ENCODE results near the gene SMPD3.
A peak's percentile ranks its signal among the peaks of the same experiment; 100 is the strongest.
"Not testable (repeated sequence)": the region's sequence is repeated elsewhere in the genome, so short reads cannot be mapped to it uniquely, and the experiment has no call there.

Gene SMPD3

DNA sequence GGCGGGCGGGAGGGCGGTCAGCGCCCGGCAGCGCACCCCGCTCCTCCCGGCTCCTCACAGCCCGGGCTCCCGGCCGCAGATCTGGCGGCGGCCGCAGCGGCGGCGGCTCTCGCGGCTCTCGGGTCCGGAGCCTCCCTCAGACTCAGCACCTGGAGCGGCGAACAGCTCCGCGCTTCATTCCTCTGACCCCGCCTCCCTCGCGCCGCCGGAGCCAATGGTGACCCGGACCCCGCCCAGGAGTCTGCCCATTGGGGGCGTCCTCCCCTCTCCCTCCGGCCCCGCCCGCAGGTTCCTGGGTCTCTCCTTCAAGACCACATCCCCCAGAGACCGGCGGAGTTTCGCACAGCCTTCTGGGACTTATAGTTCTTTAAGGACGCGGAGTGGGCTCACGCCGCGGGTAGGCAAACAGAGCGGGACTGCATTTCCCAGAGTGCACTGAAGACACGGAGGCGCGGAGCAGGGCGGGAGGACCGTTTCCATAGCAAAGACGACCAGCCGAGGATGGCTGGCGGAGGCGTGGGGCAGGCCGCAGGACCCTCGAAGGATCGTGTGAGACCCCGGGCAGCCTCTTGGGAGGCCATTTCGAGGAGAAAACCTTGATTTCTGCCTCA is at the start of gene SMPD3:
TSS of gene SMPD3 (minus strand) at position 149 of the 611 bp plus-strand sequence. CDS start 76,327 bp downstream, outside the sequence.
- DNase-seq (ENCODE audit: low read depth): peak; percentile 97

DNA sequence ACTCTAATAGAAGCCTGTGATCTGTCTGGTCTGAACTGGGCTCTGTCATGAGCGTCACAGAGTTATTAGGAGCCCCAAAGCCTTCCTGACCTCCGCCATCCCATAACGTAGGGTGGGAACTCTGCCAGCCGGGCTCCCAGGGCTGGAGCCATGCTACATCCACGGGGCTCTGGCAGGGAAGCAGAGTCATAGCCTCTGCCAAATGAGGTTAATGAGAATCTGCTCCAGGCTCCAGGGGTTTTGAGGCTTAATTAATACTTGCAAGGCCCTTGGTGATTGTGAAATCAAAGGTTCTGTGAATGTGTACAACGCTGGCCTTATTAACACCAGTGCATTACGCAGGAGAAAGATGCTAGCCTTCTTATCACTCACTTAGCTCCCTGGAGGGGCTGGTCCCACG is 48.4 kb upstream of the SMPD3 start:
- no peak for DNase-seq (ENCODE audit: low read depth)

DNA sequence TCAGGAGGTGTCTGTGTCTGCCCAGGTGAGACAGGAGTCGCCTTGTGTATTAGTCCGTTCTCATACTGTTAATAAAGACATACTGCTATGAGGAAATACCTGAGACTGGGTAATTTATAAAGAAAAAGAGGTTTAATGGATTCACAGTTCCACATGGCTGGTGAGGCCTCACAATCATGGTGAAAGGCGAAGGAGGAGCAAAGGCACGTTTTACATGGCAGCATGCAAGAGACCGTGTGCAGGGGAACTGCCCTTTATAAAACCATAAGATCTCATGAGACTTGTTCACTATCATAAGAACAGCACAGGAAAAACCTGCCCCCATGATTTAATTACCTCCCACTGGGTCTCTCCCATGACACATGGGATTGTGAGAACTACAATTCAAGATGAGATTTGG is 46.0 kb upstream of the SMPD3 start:
- DNase-seq (ENCODE audit: low read depth): not testable (repeated sequence)

DNA sequence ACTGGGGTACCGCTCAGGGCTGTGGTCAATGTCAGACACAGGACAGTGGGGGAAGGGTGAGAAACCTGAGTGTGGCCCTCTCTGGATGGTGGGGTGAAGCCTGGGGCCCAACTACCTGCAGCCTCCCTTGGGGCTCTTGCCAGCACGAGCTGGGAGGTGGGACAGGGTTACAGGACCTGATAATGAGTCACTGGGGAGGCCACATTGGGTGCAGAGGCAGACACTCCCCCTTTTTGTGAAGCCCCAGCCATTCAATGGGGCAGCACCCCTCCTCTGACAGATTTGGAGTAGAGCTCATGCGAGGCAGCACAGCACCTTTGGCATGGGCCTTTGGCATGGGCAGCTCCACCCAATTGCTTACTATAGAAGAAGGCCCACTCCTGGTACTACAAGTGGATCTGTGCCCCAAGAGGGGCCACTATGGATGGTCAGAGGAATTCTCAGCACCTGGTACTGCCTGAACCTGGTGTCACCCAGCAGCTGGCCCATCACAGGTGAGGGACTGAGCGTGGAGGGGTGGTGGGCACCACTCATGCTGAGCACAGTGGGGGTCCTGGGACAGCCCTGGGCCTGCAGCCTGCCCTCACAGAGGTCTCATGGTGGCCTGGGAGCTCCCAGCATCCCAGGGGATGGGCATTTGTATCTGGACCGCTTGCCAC is 45.2 kb upstream of the SMPD3 start:
- DNase-seq (ENCODE audit: low read depth): no peak

DNA sequence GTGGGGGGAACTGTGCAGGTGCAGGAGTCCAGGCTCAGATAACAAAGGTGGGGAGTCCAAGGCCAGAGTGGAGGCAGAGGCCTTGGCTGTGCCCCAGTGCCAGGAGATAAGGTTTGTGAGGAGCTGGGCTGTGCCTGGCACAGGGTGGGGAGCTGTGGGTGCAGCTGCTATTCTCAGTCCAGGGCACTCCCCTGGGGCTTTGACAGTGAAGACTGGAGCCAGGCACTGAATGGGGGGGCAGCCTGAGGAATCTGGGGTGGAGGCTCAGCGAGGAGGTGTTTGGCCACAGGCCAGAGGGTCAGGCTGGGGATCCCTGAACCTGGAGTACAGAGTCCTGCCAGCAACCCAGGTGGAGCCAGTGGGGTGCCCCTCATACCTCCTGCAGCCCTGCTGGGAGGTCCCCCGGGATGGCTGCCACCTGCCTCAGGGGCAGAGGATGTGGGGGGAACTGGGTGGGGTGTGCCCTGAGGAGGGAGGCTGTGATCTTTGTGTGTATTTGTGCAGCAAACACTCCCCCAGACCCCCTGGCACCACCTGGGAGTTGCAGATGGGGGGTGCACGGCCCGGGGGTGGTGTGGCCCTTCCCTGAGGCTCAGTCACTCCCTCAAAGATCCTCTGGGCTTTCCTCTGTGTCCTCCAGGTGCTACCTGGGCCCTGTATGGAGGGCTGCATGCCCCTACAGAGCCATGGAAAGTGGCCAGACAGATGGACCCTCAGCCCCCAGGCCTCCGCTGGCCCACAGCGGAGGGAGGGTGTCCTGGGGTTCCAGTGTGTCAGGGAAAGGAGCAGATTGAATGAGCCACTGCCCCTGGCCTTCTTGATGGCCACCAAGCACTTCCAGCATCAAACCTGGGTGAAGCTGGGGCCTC is 44.5 kb upstream of the SMPD3 start:
- no peak for DNase-seq (ENCODE audit: low read depth)

DNA sequence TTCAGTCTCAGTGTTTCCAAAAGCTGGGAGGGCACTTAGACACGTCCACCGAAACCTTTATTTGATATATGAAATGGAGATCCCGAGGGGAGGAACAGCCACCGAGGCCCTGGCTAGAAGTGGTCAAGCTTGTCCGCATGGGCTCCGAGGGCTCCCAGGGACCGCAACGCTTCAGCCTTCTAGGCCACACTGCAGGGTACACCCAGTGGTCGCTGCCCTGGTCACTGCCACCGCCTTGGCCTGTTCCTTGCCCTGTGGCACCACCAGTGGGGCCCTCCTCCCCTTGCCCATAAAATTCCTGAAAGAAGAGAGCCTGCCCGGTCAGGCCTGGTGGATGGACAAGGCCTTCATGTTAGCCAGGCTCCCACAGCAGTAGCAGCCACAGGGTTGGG is 43.8 kb upstream of the SMPD3 start:
- DNase-seq (ENCODE audit: low read depth): no peak

DNA sequence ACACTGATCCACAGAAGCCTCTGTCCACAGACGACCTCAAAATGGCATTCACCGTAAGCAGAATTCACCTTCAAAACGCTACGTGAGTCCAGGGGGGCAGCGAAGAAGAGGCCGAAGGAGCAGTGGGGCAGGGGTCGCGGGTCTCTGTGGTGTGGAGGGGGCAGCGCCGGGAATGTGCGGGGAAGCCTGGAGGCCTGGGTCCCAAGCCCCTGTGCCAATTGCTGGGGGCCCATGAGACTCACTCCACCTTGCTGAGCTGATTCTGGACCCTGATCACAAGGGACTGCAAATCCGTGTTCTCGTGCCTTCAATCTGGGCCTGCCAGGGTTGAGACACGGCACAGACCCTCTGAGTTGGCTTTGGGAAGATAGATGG is 43.3 kb upstream of the SMPD3 start:
- no peak for DNase-seq (ENCODE audit: low read depth)

DNA sequence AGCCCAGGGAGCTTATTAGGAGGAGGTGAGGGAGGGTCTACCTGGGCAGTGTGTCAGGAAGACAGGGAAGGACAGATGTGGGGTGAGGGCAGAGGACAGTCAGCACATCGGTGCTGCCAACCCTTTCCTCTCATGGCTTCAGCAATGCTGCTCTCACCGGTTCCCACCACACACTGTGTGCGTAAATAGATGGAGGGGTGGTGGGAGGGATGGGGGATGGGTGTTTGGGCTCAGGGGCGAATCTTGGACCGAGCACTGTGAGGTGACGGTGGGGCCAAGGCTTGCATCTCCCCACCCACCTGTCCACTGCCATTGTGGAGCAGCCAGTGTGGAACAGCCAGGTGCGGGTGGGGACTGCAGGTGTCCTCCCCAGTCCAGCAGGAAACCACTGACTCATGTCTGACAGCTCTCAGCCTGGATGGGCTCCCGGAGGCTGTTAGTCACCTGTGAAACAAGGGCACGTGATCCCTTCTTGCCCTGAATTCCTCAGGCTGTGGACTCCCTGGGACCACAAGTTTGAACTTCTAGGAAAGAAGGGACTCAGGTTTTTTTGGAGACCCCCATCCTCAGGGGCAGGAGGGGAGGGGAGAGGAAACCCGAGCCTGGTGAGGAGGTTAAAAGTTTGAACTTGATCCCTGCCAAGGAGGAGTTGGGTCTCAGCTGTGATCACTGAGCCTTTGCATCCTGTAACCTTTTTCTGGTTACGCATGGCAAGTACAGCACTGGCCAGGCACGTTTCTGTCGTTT is 42.7 kb upstream of the SMPD3 start:
- peak; percentile 25 for DNase-seq (ENCODE audit: low read depth)

DNA sequence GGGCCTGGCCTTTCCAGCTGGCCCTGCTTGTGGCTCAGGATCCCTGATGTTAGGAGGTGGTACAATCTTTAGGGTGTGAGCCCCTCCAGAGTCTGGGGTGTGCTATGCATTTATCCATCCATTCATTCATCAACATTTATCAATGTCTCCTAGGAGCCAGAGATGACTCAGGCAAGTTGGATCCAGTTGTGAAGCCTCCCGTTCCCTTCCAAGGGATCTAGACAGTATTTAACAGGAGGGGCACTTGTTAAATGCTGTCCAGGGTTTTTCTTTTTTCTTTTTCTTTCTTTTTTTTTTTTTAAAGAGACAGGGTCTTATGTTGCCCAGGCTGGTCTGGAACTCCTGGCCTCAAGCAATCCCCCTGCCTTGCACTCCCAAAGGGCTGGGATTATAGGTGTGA is 42.0 kb upstream of the SMPD3 start:
- DNase-seq (ENCODE audit: low read depth): no peak

DNA sequence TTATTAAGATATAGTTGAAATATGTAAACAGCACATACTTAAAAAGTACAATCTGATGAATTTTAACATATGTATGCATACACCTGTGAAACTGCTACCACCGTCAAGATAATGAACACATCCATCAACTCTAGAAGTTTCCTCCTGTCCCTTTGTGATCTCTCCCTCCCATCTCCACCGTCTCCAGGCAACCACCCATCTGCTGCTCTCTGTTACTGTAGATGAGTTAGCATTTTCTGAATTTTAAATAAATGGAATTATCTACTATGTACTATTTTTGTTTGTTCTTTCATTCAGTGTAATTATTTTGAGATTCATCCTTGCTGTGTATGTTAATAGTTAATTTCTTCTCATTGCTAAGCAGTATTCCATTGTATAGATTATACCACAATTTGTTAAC is 40.2 kb upstream of the SMPD3 start:
- DNase-seq (ENCODE audit: low read depth): no peak

DNA sequence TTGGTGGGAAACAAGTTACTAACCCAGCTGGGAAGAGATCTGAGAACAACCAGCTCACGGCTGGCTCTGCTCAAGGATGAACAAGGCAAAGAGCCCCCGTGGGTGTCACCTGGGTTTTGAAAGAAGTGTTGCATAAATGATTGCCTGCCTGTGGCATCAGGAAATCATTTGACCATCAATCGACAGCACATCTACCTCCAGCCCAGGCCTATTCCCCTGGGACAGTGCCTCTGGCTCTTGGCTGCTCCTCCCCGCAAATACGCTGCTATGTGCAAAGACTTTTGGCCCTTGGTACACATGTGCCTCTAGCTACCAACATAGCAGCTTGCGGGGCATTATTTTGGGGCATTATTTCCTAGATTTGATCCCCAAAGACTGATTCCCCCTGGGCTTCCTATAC is 39.4 kb upstream of the SMPD3 start:
- DNase-seq (ENCODE audit: low read depth): no peak

DNA sequence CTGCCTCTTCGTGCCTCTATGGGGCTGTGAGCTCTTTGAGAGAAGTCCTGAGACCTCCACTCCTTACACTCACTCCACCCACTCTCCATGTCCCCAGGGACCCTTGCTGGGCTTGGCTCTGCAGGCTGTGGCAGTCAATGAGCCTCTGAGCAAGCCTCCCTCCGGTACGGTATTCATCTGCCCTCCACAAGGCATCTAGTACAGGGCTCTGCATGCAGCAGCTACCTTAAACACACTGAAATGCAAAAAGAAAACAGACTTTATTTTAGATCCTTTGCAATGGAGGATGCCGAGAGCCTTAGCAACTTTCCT is 38.9 kb upstream of the SMPD3 start:
- no peak for DNase-seq (ENCODE audit: low read depth)

DNA sequence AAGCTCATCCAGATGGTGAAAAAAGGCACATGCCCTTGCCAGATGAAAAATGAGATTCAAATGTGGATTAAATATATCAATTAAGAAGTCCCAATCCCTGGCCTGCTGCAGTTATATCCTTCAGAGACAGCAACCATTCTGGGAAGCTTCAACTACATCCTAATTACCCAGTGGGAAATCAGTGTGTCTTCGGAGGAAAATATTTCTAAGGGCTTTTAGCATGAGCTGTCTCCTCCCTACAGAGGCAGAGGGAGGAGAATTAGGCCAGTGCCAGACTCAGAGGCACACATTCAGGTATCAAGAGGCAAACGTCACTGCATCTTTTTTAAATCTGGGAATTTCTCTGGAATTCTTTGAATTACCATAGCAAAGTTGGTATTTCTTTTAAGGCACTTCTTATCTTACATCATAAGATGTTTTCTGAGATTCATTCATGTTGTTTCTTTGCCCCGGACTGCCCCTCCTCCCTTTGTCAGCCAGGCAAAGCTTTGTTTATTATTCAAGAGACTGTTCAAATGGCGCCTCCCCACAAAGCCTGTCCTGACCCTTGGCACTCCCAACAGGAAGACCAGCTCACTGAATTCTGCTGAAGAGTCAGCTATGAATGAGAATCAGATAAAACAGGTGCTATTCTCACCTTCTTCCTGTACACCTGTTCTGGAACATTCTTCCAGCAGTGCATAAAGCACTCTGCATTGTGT is 38.3 kb upstream of the SMPD3 start:
- no peak for DNase-seq (ENCODE audit: low read depth)

DNA sequence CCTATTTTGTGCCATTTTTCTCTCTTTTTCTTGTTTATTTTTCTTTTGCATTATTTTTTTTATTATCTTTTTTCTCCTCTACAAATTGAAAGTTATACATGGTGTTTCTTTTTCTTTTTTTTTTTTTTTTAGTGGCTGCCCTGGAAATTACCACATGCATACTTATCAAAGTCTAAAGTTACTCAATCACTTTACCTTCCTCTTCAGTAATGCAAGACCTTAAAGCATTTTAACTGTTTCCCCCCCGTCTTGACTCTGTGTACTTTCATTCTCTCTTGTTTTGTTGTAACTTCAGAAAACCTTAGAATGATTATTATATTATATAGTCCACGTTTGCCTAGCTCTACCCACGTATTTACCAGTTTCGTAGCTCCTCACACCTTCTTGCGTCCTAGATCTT is 33.3 kb upstream of the SMPD3 start:
- DNase-seq (ENCODE audit: low read depth): no peak

DNA sequence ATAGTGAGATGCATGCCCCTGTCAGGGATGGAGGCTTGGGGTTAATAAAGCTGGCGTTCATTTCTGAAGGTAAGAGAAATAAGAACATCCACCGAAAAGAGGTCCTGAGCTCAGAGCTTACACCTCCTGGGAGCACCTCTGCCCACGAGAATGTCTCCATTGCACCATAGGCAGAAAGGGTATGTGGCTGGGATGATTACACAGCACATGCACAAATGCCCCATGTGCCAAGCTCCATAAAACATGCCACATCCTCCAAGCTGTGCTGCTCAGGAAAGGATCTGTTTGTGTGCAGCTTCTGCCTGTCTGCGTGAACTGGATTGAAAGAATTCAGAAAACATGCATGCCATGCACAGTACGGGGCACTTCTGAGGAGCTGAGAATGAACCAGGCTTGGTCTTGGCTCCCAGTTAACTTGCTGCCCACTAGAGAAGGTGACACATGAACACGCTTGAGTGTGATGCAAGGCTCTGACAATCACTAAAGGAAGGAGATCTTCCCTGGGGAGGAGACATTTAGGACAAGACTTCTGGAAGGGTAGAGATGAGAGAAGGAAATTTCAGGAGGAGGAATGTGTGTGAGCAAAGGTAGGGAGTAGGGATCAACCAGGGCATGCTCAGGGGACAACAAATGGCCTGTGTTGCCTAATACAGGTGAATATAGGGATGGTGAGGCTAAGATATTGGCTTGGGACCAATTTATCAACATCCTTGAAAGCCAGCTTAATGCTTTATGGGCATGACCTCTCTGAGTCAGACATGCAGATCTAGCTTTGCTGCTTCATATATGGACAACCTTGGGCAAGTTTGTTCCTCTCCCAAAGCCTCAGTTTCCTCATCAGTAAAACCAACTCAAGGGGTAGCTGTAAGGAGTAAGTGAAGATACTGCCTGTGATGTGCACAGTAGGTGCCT is 32.0 kb upstream of the SMPD3 start:
- DNase-seq (ENCODE audit: low read depth): no peak

DNA sequence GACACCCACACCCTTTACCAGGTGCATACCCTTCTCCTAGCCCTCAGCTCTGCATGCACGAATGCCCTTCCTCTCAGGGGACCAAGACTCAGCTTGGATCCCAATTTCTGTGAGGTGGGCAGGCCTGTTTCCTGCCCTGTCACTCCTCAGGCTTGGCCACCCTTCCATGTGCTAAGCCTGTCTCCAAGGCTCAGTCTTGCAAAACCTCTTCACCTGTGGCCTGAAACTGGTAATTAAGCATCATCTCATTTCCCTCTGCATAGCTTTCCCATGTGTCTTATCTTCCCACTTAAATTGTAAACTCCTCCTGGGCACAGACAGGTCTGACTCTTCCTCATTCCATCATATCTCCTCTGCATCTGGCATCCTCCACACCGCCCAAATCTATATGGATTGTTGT is 31.0 kb upstream of the SMPD3 start:
- no peak for DNase-seq (ENCODE audit: low read depth)

DNA sequence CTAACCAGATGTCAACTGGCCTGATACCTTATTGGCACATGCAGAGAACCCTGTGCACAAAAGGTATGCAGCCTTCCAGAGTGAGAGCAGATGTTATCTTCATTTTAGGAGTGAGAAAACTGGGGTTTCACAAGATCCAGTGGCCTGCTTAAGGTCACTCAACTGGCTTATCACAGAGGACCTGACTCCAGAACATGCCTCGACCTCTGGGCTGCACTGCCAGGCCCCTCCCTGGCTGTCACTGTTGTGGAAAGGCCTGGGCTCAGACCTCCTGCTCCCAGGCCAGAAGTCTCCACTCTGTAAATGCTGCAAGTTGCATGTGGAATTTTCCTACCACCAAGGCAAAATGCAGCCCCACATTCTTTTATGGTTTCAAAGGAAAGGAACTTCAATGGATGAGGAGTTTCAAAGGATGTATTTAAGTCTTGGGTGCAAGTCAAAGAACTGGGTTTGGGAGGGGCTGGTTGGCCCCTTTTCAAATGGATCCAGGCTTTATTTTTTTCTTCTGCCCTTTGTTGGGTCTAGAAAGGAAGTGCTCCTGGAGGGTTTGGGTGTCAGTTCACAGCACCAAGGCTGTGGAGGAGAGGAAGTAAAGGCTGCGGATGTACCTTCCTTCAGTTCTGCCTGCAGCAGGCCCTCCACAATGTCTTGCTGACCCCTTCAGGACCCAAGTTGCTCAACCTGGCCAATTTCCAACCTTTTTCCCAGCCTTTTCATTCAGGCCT is 30.4 kb upstream of the SMPD3 start:
- no peak for DNase-seq (ENCODE audit: low read depth)

DNA sequence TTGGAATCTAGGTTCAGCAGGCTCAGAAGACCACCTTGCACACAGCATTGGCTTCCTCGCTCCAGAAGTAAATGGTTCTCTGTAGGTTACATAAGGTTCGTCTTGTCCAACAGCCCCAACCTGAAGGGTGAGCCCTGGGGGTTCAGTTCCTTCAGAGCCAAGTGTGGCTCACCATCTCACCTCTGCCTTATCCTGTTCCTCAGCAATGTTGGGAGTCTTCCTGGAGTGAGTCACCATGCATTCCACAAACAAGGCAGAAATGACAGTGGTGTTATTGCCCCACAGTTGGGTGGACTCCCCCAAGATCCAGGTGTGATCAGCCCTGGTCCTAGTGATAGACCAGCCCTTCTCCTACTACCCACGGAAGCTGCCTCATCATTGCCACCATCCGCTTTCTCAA is 26.8 kb upstream of the SMPD3 start:
- no peak for DNase-seq (ENCODE audit: low read depth)

DNA sequence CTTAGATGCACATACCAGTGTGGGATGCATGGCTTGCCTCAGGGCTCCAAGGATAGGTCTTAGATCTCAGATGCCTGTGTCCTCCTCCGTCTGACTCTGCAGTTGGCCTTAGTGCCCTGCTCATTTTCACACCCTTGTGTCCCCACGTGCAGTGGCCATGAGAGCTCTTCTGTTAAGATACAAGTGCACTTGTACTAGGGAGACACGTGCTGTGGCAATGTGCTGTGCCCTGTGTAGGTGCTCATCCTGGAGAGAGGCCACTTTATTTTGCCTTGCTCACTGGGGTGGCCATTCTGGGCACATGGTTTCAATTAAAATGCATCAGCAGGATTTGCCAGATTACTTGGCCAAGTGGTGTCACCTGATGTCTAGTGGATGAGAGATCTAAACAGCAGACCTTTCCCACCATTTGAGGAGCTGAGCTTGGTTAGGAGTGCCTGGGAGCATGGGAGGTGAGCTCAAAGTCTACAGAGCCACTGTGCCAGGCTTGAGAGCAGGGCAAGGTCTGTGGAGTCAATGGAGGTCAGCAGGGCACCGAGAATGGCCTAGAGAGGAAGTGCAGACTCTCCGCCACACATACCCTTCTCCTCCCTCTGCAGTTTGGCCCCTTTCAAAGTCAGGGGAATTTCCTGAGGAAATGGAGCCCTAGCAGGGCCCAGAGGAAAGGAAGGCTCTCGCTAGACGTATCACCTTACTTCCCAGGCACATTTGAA is 25.2 kb upstream of the SMPD3 start:
- DNase-seq (ENCODE audit: low read depth): no peak

DNA sequence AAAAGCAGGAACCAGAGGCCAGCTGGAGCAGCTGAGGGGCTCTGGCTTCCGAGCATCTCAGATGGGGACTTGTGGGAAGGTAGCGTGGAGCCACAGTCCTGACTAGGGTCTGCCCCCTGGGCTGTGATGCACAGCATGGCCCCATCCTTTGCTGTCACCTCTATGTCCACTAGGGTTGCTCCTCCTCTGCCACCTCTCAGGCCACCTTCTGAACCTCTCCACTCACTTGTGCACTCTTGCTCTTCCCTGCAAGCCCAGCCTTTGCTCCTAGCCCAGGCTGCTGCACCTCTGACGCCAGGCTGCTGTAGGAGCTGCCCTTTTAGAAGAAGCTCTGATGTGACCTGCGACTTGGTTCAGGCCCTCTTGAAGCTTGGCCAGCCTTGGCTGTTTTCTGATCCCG is 24.3 kb upstream of the SMPD3 start:
- DNase-seq (ENCODE audit: low read depth): no peak

All from GM04504 (cell line).